Stimulated activated CD4-positive, alpha-beta T cell treated with anti-CD3 and anti-CD28 coated beads, Interleukin-4, amount 100 ng/mL, for 4 hours (primary cell): ENCODE data around the gene NDUFA13.
A peak's percentile ranks its signal among the peaks of the same experiment; 100 is the strongest.

Experiments
- DNase-seq, 2 experiments: peaks; one replicate each; pipeline ENCODE4 v3.0.0-alpha.2; 2020

NDUFA13 gene

GRCh38 chr19:19513682-19514081, 2.3 kb upstream of the NDUFA13 start:
- DNase-seq, result no peak

- no peak for DNase-seq
Measured at GRCh38 chr19:19514215-19514657, 1.8 kb upstream of the NDUFA13 start.

- no peak for DNase-seq
Measured at GRCh38 chr19:19514881-19515641, 964 bp upstream of the NDUFA13 start, which contains the start of gene TSSK6. TSS of gene TSSK6 (minus strand) at chr19:19515548. CDS start at chr19:19515427, 121 bp downstream.

- no peak for DNase-seq
Measured at GRCh38 chr19:19517235-19517619, 1.2 kb downstream of the NDUFA13 start.

- no peak for DNase-seq
Measured at GRCh38 chr19:19520989-19521388, 5.0 kb downstream of the NDUFA13 start.

- no peak for DNase-seq
Measured at GRCh38 chr19:19523177-19523576, 7.2 kb downstream of the NDUFA13 start.

- DNase-seq, result no peak
Measured at GRCh38 chr19:19524053-19524452, 8.0 kb downstream of the NDUFA13 start.

- no peak for DNase-seq
Measured at GRCh38 chr19:19525611-19526380, 9.8 kb downstream of the NDUFA13 start.

GRCh38 chr19:19526581-19527370, 10.8 kb downstream of the NDUFA13 start:
- no peak for DNase-seq

GRCh38 chr19:19527371-19527656, 11.3 kb downstream of the NDUFA13 start:
- no peak for DNase-seq

GRCh38 chr19:19527674-19528625, 11.9 kb downstream of the NDUFA13 start:
- no peak for DNase-seq

- no peak for DNase-seq
Measured at GRCh38 chr19:19528721-19529490, 12.9 kb downstream of the NDUFA13 start, which contains the start of gene YJEFN3. TSS of gene YJEFN3 (plus strand) at chr19:19528911. CDS start at chr19:19528933, 22 bp downstream.

- no peak for DNase-seq
Measured at GRCh38 chr19:19529783-19530422, 13.9 kb downstream of the NDUFA13 start.

- no peak for DNase-seq
Measured at GRCh38 chr19:19530423-19530804, 14.4 kb downstream of the NDUFA13 start.

GRCh38 chr19:19530889-19531288, 14.9 kb downstream of the NDUFA13 start:
- DNase-seq, result no peak

- DNase-seq, result peak; percentile 78 to 90
Measured at GRCh38 chr19:19531951-19532805, 16.2 kb downstream of the NDUFA13 start.

GRCh38 chr19:19532806-19533701, 17.0 kb downstream of the NDUFA13 start:
- no peak for DNase-seq

- no peak for DNase-seq
Measured at GRCh38 chr19:19533841-19534240, 17.8 kb downstream of the NDUFA13 start.
